BE2C (cell line): Measurements from ENCODE around the gene RIMKLA.
A peak's percentile ranks its signal among the peaks of the same experiment; 100 is the strongest.

Source experiments
- DNase-seq: peaks from one replicate; pipeline ENCODE4 v3.0.0-alpha.2; 2020
- H3K27me3 ChIP-seq: fragments of 250-450 bp; sonication (Bioruptor Pico); 2 replicates; pipeline ENCODE4 v1.5.1; 2020; ENCODE audit warnings: mild to moderate bottlenecking
- H3K36me3 ChIP-seq: fragments of 250-450 bp; sonication (Bioruptor Pico); 2 replicates; pipeline ENCODE4 v1.5.1; 2020; ENCODE audit warnings: mild to moderate bottlenecking
- H3K4me1 ChIP-seq: fragments of 250-450 bp; sonication (Bioruptor Pico); 2 replicates; pipeline ENCODE4 v1.5.1; 2020
- H3K4me3 ChIP-seq: 2 replicates; pipeline ENCODE4 v1.5.1; 2011; ENCODE audit warnings: low read depth, low read length
- H3K9me3 ChIP-seq: fragments of 250-450 bp; sonication (Bioruptor Pico); 2 replicates; pipeline ENCODE4 v1.5.1; 2020
- CTCF ChIP-seq: IDR thresholded peaks from 2 replicates; pipeline ENCODE4 v1.5.1; 2012; ENCODE audit warnings: mild to moderate bottlenecking, low read depth, low read length

The RIMKLA gene

GRCh38 chr1:42335809-42336518 is 44.6 kb upstream of the RIMKLA start:
- DNase-seq = no peak

GRCh38 chr1:42336978-42337377 is 43.6 kb upstream of the RIMKLA start:
- Histone ChIP-seq H3K9me3 (no peaks in the 10 kb centered on the region), H3K4me3 (no peak overlapping the region), H3K4me1 (no peaks in the 10 kb centered on the region), H3K27me3 (no peaks in the 10 kb centered on the region), H3K36me3 (no peaks in the 10 kb centered on the region)
- TF ChIP-seq CTCF = no peak
- DNase-seq = no peak

More at GRCh38 chr1:42335809-42336518, 44.6 kb upstream of the RIMKLA start:
- H3K27me3 ChIP-seq = no peaks in the 10 kb centered on the region
- no peaks in the 10 kb centered on the region for H3K9me3 ChIP-seq
- H3K4me3 ChIP-seq = peak overlapping the region; percentile 77
- H3K36me3 ChIP-seq = no peaks in the 10 kb centered on the region
- no peak for TF ChIP-seq CTCF
- H3K4me1 ChIP-seq = no peaks in the 10 kb centered on the region

- no peak for TF ChIP-seq CTCF
- DNase-seq = no peak
- H3K4me1 ChIP-seq = no peaks in the 10 kb centered on the region
- no peaks in the 10 kb centered on the region for H3K36me3 ChIP-seq
- no peaks in the 10 kb centered on the region for H3K9me3 ChIP-seq
- no peak overlapping the region for H3K4me3 ChIP-seq
- H3K27me3 ChIP-seq = no peaks in the 10 kb centered on the region
Observed at GRCh38 chr1:42340093-42340492, 40.5 kb upstream of the RIMKLA start.

- H3K4me1 ChIP-seq = no peaks in the 10 kb centered on the region
Observed at GRCh38 chr1:42340901-42341300, 39.7 kb upstream of the RIMKLA start.

GRCh38 chr1:42343049-42343448 is 37.5 kb upstream of the RIMKLA start:
- TF ChIP-seq CTCF = no peak
- H3K4me3 ChIP-seq = no peak overlapping the region
- no peaks in the 10 kb centered on the region for H3K9me3 ChIP-seq
- no peaks in the 10 kb centered on the region for H3K36me3 ChIP-seq
- no peak for DNase-seq
- H3K27me3 ChIP-seq = no peaks in the 10 kb centered on the region
- no peaks in the 10 kb centered on the region for H3K4me1 ChIP-seq

More at GRCh38 chr1:42340901-42341300, 39.7 kb upstream of the RIMKLA start:
- Histone ChIP-seq H3K4me3 (no peak overlapping the region), H3K9me3 (no peaks in the 10 kb centered on the region), H3K27me3 (no peaks in the 10 kb centered on the region), H3K36me3 (no peaks in the 10 kb centered on the region)
- no peak for TF ChIP-seq CTCF
- DNase-seq = no peak

GRCh38 chr1:42348498-42348897 is 32.1 kb upstream of the RIMKLA start:
- Histone ChIP-seq H3K9me3 (no peaks in the 10 kb centered on the region), H3K4me1 (no peaks in the 10 kb centered on the region), H3K27me3 (no peaks in the 10 kb centered on the region), H3K36me3 (no peaks in the 10 kb centered on the region), H3K4me3 (no peak overlapping the region)
- TF ChIP-seq CTCF = no peak
- no peak for DNase-seq
